OCI-LY3 (cell line): ENCODE data around the gene COLQ.

ENCODE experiments used
- CTCF ChIP-seq: fragments of 200-600, 300-600 bp; sonication (generic); IDR thresholded peaks from 2 replicates; pipeline ENCODE4 v1.5.1; 2014; ENCODE audit warnings: antibody characterized with exemption, low read length, low read depth
- EZH2phosphoT487 ChIP-seq: fragments of 200-600 bp; shearing (Covaris generic); IDR thresholded peaks from 2 replicates; pipeline ENCODE4 v1.6.1; 2018; ENCODE audit warnings: antibody characterized with exemption, mixed run types, low read depth

- TF ChIP-seq CTCF: no peak
- no peak for TF ChIP-seq EZH2phosphoT487
Observed at GRCh38 chr3:15465876-15466585, 55.5 kb downstream of the COLQ start.
